ENCODE results near the gene NPLOC4. TPM values are rescaled to one million over a fixed set of nuclear protein-coding genes. Genes with fewer than 3 reads are reported as not detected.

NPLOC4 gene
- total RNA-seq, 1 experiment from 2014 or later: 32.4 TPM

DNA sequence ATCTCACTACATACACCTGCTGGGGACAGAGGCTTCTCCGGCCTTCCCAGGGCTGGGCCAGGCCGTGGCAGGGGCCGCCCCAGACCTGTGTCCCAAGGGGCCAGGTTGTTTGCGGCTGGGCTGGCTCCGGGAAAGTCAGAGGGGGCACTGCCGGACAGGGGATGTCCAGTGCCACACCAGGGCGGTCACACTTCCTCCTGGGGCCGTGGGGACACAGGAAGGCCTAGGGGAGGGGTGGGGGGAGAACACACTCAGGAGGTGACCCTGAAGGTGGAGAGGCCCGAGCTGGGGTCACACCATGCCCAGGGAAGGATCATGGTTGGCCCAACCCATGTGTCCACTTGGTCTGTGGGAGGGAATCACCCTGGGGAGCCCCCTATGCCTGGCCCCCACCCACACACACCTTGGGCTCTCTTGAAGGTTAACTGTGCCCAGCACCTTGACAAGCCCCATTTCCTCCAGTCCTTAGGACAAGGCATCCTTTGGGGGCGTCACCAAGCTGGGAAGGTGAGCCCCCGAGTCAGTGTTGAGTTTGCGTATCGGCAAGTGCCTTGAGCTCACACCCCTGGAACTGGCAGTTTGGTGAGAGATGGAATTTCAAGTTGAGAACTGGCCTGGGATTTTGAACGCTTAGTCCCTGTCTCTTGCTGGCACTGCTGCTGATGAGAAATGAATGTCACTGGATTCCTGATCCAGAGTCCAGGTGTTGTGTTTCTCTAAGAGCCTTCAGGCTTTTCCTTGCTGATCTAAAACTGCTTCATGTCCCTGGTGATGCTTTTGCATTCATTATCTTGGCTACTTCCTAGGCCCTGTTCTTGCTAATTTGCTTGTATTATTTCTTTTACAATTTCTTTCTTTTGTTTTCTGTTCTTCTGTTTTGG is 116.7 kb downstream of the NPLOC4 start:
- H3K4me1 ChIP-seq (ENCODE audit: low read length): peaks cover 36% of the 10 kb centered on the region
- H3K4me3 ChIP-seq (ENCODE audit: low read length): no peak overlapping the region
- DNase-seq: no peak

DNA sequence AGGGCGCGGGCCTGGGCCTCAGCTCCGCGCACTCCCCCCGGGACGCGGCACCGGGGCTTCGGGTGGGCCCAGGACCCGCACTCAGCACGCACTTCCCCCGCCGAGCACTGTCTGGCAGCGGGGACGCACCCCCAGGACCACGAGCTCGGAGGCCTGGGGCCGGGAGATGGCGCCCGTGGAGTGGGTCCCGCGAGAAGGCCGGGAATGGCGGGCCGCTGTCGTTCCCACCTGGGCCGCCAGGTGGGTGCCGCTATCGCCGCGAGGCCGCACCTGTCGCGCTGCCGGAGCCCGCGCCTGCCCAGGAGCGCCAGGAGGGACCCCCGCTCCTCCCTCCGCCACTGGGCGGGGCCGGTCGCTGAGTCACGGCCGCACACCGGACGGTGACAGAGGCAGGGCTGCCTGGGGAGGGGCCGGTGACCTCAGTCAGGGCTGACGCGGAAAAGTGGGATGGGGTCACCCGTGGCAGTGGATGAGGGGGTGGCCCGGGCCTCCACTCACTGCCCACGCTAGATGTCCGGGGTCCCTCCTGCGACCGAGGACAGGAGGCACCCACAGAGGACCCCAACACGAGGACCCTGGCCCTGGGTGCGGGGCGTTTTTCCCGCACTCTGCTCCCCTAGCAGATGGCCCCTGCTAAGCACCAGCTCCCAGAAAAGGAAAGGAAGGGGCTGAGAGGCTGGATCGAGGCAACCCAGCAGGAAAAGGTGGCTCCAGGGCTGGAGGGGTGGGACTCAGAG is 117.5 kb downstream of the NPLOC4 start:
- H3K9me3 ChIP-seq (ENCODE audit: low read length): no peaks in the 10 kb centered on the region
- DNase-seq: no peak
- no peaks in the 10 kb centered on the region for H3K79me2 ChIP-seq (ENCODE audit: low read length)
- H3K9me2 ChIP-seq (replicated peaks; ENCODE audit: insufficient read depth, low read length): no peaks in the 10 kb centered on the region
- H4K20me1 ChIP-seq (ENCODE audit: insufficient read depth, low read depth, low read length): peaks cover 12% of the 10 kb centered on the region; the same call in 1 of the 2 replicates
- H3K27ac ChIP-seq (ENCODE audit: low read length): no peak overlapping the region
- H3K4me3 ChIP-seq (ENCODE audit: low read length): no peak overlapping the region
- no peak overlapping the region for H2AFZ ChIP-seq (ENCODE audit: low read length)
- H3K4me1 ChIP-seq (ENCODE audit: low read length): peaks cover 36% of the 10 kb centered on the region
- H3K36me3 ChIP-seq (ENCODE audit: insufficient read depth, low read length): no peaks in the 10 kb centered on the region
- no peaks in the 10 kb centered on the region for H3K27me3 ChIP-seq (ENCODE audit: low read length)
- no peak overlapping the region for H3K9ac ChIP-seq (ENCODE audit: low read length)
- no peak overlapping the region for H3K4me2 ChIP-seq (ENCODE audit: low read depth, low read length, poor library complexity, severe bottlenecking)

More for the DNA sequence above, 116.7 kb downstream of the NPLOC4 start:
- H3K27ac ChIP-seq (ENCODE audit: low read length): no peak overlapping the region
- no peaks in the 10 kb centered on the region for H3K36me3 ChIP-seq (ENCODE audit: insufficient read depth, low read length)
- H3K9me3 ChIP-seq (ENCODE audit: low read length): no peaks in the 10 kb centered on the region
- no peaks in the 10 kb centered on the region for H3K27me3 ChIP-seq (ENCODE audit: low read length)
- no peaks in the 10 kb centered on the region for H3K79me2 ChIP-seq (ENCODE audit: low read length)
- H3K9me2 ChIP-seq (replicated peaks; ENCODE audit: insufficient read depth, low read length): no peaks in the 10 kb centered on the region
- H3K4me2 ChIP-seq (ENCODE audit: low read depth, low read length, poor library complexity, severe bottlenecking): no peak overlapping the region
- peaks cover 12% of the 10 kb centered on the region; the same call in 1 of the 2 replicates for H4K20me1 ChIP-seq (ENCODE audit: insufficient read depth, low read depth, low read length)
- no peak overlapping the region for H2AFZ ChIP-seq (ENCODE audit: low read length)
- H3K9ac ChIP-seq (ENCODE audit: low read length): no peak overlapping the region

DNA sequence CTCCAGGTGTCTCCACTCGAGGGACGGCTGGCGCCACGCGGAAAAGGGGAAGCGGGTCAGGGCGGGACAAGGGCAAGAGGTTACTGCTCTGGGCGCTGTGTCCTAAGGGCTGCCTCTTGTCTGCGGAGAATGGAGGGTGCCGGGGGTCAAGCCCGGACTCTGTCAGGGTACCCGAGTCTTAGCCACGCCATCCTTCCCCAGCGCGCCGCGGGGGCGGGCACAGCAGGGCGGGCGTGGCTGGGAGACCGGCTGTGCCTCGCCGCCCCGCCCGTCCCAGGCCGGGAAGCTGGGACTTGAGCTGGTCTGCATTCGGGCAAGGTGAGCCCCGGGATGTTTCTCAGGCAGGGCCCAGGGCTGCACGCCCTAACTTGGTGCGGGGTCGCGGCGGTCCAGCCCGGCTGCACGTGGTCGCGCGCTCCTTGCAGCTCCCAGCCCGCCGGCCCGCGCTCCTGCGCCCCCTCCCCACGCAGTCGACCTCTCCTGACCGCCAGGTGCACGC is 118.1 kb downstream of the NPLOC4 start:
- no peak overlapping the region for H3K9ac ChIP-seq (ENCODE audit: low read length)
- no peak overlapping the region for H3K27ac ChIP-seq (ENCODE audit: low read length)
- no peak overlapping the region for H3K4me2 ChIP-seq (ENCODE audit: low read depth, low read length, poor library complexity, severe bottlenecking)
- H3K4me1 ChIP-seq (ENCODE audit: low read length): peaks cover 42% of the 10 kb centered on the region
- no peak for DNase-seq
- peaks cover 12% of the 10 kb centered on the region; the same call in 1 of the 2 replicates for H4K20me1 ChIP-seq (ENCODE audit: insufficient read depth, low read depth, low read length)
- no peaks in the 10 kb centered on the region for H3K36me3 ChIP-seq (ENCODE audit: insufficient read depth, low read length)
- H3K79me2 ChIP-seq (ENCODE audit: low read length): no peaks in the 10 kb centered on the region
- H3K4me3 ChIP-seq (ENCODE audit: low read length): no peak overlapping the region
- no peaks in the 10 kb centered on the region for H3K9me3 ChIP-seq (ENCODE audit: low read length)
- no peak overlapping the region for H2AFZ ChIP-seq (ENCODE audit: low read length)
- H3K9me2 ChIP-seq (replicated peaks; ENCODE audit: insufficient read depth, low read length): no peaks in the 10 kb centered on the region
- H3K27me3 ChIP-seq (ENCODE audit: low read length): no peaks in the 10 kb centered on the region

DNA sequence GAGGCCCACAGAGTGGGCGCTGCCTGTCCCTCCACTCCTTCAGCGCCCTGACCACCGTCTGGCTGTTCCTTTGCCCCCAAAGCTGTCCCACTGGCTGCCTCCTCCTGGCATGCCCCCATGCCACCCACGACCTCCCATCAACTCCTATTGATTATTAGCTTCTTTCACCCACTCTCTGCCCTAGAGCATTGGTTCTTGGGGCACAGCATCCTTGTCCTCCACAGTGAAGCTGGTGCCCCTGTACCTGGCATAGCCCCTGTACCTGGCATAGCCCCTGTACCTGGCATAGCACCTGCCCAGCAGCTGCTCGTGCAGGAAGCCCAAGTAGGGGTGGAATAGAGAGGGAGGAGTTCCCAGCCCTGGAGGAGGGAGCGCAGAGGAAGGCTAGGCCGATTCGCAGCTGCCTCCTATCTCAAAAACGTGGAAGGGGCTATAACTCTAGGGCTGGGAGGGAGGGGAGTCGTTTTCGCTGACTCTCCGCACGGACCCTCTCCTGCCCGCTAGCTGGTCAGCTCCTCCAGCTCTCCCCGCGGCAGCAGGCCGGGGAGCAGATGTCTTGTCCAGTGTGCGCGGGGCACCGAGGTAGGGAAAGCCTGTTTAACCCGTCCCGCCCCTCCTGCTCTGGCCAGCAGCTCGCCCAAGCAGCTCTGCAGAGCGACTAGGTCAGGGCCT is 118.7 kb downstream of the NPLOC4 start:
- Histone ChIP-seq H3K9me3 (ENCODE audit: low read length) (no peaks in the 10 kb centered on the region), H3K79me2 (ENCODE audit: low read length) (no peaks in the 10 kb centered on the region), H3K4me2 (ENCODE audit: low read depth, low read length, poor library complexity, severe bottlenecking) (peak overlapping the region; percentile 94), H3K4me1 (ENCODE audit: low read length) (peaks cover 48% of the 10 kb centered on the region), H2AFZ (ENCODE audit: low read length) (no peak overlapping the region), H3K36me3 (ENCODE audit: insufficient read depth, low read length) (no peaks in the 10 kb centered on the region), H3K9ac (ENCODE audit: low read length) (peak overlapping the region; percentile 43), H3K27ac (ENCODE audit: low read length) (no peak overlapping the region), H3K27me3 (ENCODE audit: low read length) (no peaks in the 10 kb centered on the region), H3K9me2 (replicated peaks; ENCODE audit: insufficient read depth, low read length) (no peaks in the 10 kb centered on the region), H3K4me3 (ENCODE audit: low read length) (no peak overlapping the region), H4K20me1 (ENCODE audit: insufficient read depth, low read depth, low read length) (peaks cover 12% of the 10 kb centered on the region; the same call in 1 of the 2 replicates)
- no peak for DNase-seq

DNA sequence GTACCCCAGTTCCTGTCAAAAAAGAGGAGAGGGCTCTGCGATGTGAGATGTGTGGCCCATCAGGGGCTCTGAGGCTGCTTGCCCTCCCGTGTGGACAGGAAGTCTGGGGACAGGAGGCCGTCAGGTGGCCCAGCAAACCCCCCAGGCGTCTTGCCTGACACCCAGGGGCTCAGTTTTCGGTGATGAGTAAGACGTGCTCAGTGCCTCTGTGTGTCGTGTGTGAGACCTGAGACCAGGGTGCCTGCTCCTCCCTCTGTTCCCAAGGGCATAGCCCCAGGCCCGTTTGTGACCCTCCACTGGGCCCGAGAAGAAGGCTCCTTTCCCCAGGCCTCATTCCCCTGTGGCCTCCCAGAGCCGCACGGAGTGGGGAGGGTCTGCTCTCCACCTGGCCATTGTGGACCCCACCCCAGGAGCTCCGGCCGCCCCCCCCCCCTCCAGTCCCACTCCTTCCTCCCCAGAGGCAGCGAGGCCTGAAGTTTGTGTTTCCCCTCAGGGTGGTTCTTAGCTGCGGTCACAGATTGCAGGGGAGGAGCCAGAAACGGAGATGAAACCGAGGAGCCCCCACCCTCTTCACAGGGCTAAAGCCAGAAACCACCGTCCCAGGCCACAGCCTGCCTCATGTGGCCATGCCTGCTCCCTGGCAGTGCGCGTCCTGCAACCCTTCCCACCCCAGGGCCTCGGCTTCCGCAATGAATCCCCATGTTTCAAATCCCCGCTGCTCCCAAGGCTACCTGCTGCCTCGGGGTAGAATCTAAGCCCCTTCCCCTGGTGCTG is 119.4 kb downstream of the NPLOC4 start:
- DNase-seq: peak; percentile 65

DNA sequence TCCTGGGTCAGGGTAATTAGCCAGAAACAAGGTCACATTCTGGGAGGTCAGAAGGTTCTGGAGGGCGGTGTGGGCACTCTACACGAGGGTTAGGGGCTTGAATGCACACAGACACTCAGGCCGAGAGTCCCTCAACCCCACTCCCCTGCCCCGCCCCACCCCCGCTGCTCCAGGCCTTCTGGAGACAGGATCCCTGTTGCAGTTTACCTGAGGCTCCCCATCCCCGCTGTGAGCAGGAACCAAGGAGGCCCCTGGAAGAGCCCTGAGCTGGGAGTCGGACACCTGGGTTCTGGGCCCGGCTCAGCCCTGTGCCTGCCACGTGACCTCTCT is 119.9 kb downstream of the NPLOC4 start:
- H3K9me3 ChIP-seq (ENCODE audit: low read length): no peaks in the 10 kb centered on the region
- peaks cover 6% of the 10 kb centered on the region; the same call in 1 of the 2 replicates for H3K79me2 ChIP-seq (ENCODE audit: low read length)
- H3K9ac ChIP-seq (ENCODE audit: low read length): peak overlapping the region; percentile 90
- peak overlapping the region; percentile 94 for H3K4me2 ChIP-seq (ENCODE audit: low read depth, low read length, poor library complexity, severe bottlenecking)
- H2AFZ ChIP-seq (ENCODE audit: low read length): no peak overlapping the region
- H3K4me3 ChIP-seq (ENCODE audit: low read length): peak overlapping the region; percentile 68; the same call in 1 of the 2 replicates
- no peaks in the 10 kb centered on the region for H3K9me2 ChIP-seq (replicated peaks; ENCODE audit: insufficient read depth, low read length)
- H3K4me1 ChIP-seq (ENCODE audit: low read length): peaks cover 51% of the 10 kb centered on the region
- H4K20me1 ChIP-seq (ENCODE audit: insufficient read depth, low read depth, low read length): peaks cover 17% of the 10 kb centered on the region
- DNase-seq: no peak
- no peaks in the 10 kb centered on the region for H3K27me3 ChIP-seq (ENCODE audit: low read length)
- H3K36me3 ChIP-seq (ENCODE audit: insufficient read depth, low read length): peaks cover 6% of the 10 kb centered on the region
- H3K27ac ChIP-seq (ENCODE audit: low read length): no peak overlapping the region

More for the DNA sequence above, 119.4 kb downstream of the NPLOC4 start:
- H3K4me2 ChIP-seq (ENCODE audit: low read depth, low read length, poor library complexity, severe bottlenecking): peak overlapping the region; percentile 94
- 0 out of 2 replicates have a peak, but pooled peaks cover under 1% of the 10 kb centered on the region for H3K79me2 ChIP-seq (ENCODE audit: low read length)
- peak overlapping the region; percentile 43 for H3K9ac ChIP-seq (ENCODE audit: low read length)
- peaks cover 12% of the 10 kb centered on the region; the same call in 1 of the 2 replicates for H4K20me1 ChIP-seq (ENCODE audit: insufficient read depth, low read depth, low read length)
- 0 out of 2 replicates have a peak, but pooled peaks cover under 1% of the 10 kb centered on the region for H3K36me3 ChIP-seq (ENCODE audit: insufficient read depth, low read length)
- no peaks in the 10 kb centered on the region for H3K9me2 ChIP-seq (replicated peaks; ENCODE audit: insufficient read depth, low read length)
- H3K27ac ChIP-seq (ENCODE audit: low read length): no peak overlapping the region
- H3K4me1 ChIP-seq (ENCODE audit: low read length): peaks cover 51% of the 10 kb centered on the region
- no peak overlapping the region for H2AFZ ChIP-seq (ENCODE audit: low read length)
- H3K9me3 ChIP-seq (ENCODE audit: low read length): no peaks in the 10 kb centered on the region
- H3K4me3 ChIP-seq (ENCODE audit: low read length): peak overlapping the region; percentile 68; the same call in 1 of the 2 replicates
- no peaks in the 10 kb centered on the region for H3K27me3 ChIP-seq (ENCODE audit: low read length)

DNA sequence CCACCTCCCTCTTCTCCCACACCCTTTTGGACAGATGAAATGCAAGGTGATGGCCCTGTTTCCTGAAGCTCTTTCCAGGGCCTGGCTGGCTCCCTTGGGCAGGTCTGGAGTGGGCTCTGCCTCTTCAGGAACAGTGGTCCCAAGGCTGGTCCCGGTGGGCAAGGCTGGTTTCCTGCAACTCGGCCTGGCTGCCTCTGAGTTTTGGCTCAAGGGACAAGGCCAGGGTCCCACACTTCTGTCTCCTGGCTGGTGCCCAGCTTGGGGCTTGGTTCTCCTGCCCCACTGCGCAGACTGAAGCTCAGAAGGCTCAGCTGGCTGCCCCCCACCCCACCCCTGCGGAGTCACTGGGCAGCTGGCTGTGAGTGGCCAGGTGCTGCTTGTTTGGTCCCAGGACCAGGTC is 120.5 kb downstream of the NPLOC4 start:
- peaks cover 11% of the 10 kb centered on the region for H3K36me3 ChIP-seq (ENCODE audit: insufficient read depth, low read length)
- H3K9me3 ChIP-seq (ENCODE audit: low read length): no peaks in the 10 kb centered on the region
- no peaks in the 10 kb centered on the region for H3K27me3 ChIP-seq (ENCODE audit: low read length)
- peaks cover 9% of the 10 kb centered on the region for H3K79me2 ChIP-seq (ENCODE audit: low read length)
- H3K9ac ChIP-seq (ENCODE audit: low read length): peak overlapping the region; percentile 90
- H3K4me3 ChIP-seq (ENCODE audit: low read length): peak overlapping the region; percentile 68; the same call in 1 of the 2 replicates
- H3K27ac ChIP-seq (ENCODE audit: low read length): no peak overlapping the region
- no peak for DNase-seq
- H4K20me1 ChIP-seq (ENCODE audit: insufficient read depth, low read depth, low read length): peaks cover 22% of the 10 kb centered on the region
- H3K9me2 ChIP-seq (replicated peaks; ENCODE audit: insufficient read depth, low read length): no peaks in the 10 kb centered on the region
- peak overlapping the region; percentile 94 for H3K4me2 ChIP-seq (ENCODE audit: low read depth, low read length, poor library complexity, severe bottlenecking)
- H2AFZ ChIP-seq (ENCODE audit: low read length): no peak overlapping the region
- H3K4me1 ChIP-seq (ENCODE audit: low read length): peaks cover 53% of the 10 kb centered on the region
